ENCODE measurements around the gene CNR2.

DNA sequence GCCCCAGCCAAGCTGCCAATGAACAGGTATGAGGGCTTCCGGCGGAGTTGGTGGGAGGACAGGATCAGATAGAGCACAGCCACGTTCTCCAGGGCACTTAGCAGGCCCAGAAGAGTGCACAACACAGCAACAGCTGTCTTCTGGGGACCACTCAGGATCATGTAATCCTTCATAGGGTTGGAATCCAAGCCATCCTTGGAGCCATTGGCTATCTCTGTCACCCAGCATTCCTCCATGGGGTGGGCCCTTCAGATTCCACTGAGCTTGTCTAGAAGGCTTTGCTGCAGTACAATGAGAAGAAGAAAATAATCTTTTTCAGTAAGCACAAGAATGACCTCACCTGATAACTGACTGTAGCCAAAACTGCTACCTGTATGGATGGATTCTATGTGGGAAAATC, 37.8 kb downstream of the CNR2 start:
- no peak for TF ChIP-seq CTCF (IDR thresholded peaks at IDR 0.05; ENCODE audit: borderline replicate concordance, extremely low read depth, low read length, poor library complexity, severe bottlenecking)
- TF ChIP-seq EZH2 (IDR thresholded peaks at IDR 0.05; ENCODE audit: borderline replicate concordance, low read depth, low read length, severe bottlenecking) = no peak
